ENCODE results near the gene RUNX1.

RUNX1 gene

GRCh38 chr21:35048706-35049617, at the start of gene RUNX1:
Gene RUNX1, minus strand, starts transcription at chr21:35049302.
- DNase-seq, result peak in 12 of 51 donors; percentile 2 to 61 (median 10)

- DNase-seq, result no peak
These were observed 48.4 kb upstream of the RUNX1 start for GRCh38 chr21:35097525-35097924.

GRCh38 chr21:35096959-35097358, 47.9 kb upstream of the RUNX1 start:
- no peak for DNase-seq

- no peak for DNase-seq
These were observed 46.8 kb upstream of the RUNX1 start for GRCh38 chr21:35095859-35096291.

- no peak for DNase-seq
These were observed 44.4 kb upstream of the RUNX1 start for GRCh38 chr21:35093514-35093913.

- no peak for DNase-seq
These were observed 42.4 kb upstream of the RUNX1 start for GRCh38 chr21:35091496-35091895.

GRCh38 chr21:35090403-35090802, 41.3 kb upstream of the RUNX1 start:
- no peak for DNase-seq

GRCh38 chr21:35088319-35088771, 39.2 kb upstream of the RUNX1 start:
- DNase-seq, result no peak

GRCh38 chr21:35086357-35086756, 37.3 kb upstream of the RUNX1 start:
- no peak for DNase-seq

- DNase-seq, result no peak
These were observed 35.8 kb upstream of the RUNX1 start for GRCh38 chr21:35084869-35085268.

GRCh38 chr21:35083246-35083645, 34.1 kb upstream of the RUNX1 start:
- no peak for DNase-seq

GRCh38 chr21:35081861-35082260, 32.8 kb upstream of the RUNX1 start:
- DNase-seq, result peak in 1 of 51 donors; percentile 3

GRCh38 chr21:35079181-35079580, 30.1 kb upstream of the RUNX1 start:
- no peak for DNase-seq

GRCh38 chr21:35077975-35078374, 28.9 kb upstream of the RUNX1 start:
- DNase-seq, result no peak

GRCh38 chr21:35077466-35077865, 28.4 kb upstream of the RUNX1 start:
- DNase-seq, result no peak

- peak in 3 of 51 donors; percentile 1 to 5 (median 5) for DNase-seq
These were observed 26.4 kb upstream of the RUNX1 start for GRCh38 chr21:35075546-35075945.

- no peak for DNase-seq
These were observed 23.9 kb upstream of the RUNX1 start for GRCh38 chr21:35072960-35073359.

GRCh38 chr21:35072557-35072956, 23.5 kb upstream of the RUNX1 start:
- no peak for DNase-seq

GRCh38 chr21:35071347-35071746, 22.2 kb upstream of the RUNX1 start:
- DNase-seq, result no peak

GRCh38 chr21:35070436-35070835, 21.3 kb upstream of the RUNX1 start:
- DNase-seq, result no peak

GRCh38 chr21:35066824-35067223, 17.7 kb upstream of the RUNX1 start:
- no peak for DNase-seq

- DNase-seq, result no peak
These were observed 14.5 kb upstream of the RUNX1 start for GRCh38 chr21:35063428-35064172.

- DNase-seq, result no peak
These were observed 12.9 kb upstream of the RUNX1 start for GRCh38 chr21:35062016-35062415.
